ENCODE results near the gene TNFAIP2. TPM values are rescaled to one million over a fixed set of nuclear protein-coding genes. Genes with fewer than 3 reads are reported as not detected.
"Not testable (repeated sequence)": the region's sequence is repeated elsewhere in the genome, so short reads cannot be mapped to it uniquely, and the experiment has no call there.

The TNFAIP2 gene
- total RNA-seq, 1 donor from 2014 or later: 73.4 TPM

DNA sequence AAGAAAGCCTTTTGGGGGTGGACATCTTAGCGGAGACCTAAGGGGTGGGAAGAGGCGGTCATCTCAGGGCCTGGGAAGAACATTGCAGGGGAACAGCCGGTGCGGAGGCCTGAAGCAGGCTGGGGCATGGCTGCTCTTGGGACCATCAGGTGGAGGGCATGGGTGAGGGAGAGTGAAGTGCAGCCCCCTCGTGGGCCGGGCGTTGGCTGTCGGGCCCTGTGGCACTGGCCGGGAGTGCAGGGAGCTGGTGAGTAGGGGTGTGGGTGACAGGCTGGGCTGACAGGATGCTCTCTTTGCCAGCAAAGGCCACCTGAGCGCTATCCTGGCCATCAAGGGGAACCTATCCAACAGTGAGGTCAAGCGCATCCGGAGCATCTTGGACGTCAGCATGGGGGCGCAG lies 11.7 kb downstream of the TNFAIP2 start:
- no peak for DNase-seq

DNA sequence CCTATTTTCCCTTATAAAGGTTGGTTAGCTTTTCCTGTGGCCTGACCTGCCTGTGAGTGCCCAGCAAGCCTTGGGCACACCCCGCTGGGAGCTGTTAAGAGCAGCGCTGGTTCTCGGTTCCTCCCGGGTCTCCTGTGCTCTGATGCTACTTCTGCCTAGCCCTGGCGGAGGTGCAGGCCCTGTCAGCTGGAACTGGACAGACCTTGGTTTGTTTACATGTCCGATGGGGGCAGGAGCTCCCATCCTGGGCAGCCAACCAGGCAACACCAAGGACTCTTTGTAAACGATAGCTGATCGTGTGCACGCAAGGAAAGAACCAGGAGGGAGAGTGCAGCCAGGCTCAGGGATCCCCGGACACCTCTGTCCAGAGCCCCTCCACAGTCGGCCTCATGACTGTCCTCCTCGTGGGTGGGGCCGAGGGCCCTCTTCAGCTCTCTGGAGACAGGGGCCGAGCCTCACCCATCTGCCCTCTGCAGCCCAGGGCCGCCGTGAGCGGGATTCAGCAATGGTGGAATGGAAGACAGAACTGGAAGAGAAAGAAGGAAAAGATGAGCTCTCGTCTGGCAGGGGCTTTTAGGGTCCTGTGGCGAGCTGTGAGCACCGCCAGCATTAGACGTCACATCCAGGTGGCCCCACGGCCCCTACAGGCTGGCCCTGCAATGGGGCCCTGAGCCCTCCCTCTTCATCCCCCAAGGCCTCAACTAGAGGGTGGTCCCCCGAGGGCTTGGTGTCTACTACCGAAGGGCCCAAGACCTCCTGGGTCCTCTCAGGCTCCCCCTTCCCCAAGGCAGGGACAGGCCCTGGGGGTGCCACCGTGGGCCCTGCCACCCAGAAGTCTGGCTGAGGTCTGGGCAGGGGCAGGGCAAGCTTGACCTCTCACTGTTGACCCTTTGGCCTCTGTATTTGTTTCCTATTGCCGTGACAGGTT lies 12.3 kb downstream of the TNFAIP2 start:
- DNase-seq: no peak

DNA sequence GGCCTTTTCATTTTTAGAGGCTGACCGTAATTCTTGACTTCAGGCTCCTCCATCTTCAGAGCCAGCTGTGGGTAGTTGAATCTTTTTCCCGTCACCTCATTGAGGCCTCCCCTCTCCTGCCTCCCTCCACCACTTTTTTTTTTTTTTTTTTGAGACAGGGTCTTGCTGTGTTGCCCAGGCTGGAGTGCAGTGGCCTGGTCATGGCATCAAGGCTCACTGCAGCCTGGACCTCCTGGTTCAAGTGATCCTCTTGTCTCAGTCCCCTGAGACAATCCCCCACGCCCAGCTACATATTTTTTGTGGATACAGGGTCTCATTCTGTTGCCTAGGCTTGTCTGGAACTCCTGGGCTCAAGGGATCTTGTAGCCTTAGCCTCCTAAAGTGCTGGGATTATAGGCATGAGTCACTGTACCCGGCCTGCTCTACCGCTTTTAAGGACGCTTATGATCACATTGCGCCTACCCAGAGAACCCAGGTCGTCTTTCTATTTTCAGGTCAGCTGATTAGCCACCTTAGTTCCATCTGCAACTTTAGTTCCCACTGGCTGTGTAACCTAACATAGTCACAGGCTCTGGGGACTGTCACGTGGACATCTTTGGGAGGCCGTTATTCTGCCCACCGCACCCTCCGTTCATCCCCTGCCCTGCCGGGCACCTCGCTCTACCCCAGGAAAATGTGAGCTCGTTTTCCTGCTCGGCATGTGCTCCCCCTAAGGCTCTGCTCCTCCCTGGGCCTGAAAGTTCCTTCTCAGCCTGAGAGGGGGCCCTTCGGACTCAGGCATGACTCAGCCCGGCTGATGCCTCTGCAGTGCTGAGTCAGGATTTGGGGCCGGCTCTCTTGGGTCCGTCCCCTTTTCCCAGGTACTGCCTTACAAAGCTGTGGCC lies 13.4 kb downstream of the TNFAIP2 start:
- peak; percentile 51 for DNase-seq

DNA sequence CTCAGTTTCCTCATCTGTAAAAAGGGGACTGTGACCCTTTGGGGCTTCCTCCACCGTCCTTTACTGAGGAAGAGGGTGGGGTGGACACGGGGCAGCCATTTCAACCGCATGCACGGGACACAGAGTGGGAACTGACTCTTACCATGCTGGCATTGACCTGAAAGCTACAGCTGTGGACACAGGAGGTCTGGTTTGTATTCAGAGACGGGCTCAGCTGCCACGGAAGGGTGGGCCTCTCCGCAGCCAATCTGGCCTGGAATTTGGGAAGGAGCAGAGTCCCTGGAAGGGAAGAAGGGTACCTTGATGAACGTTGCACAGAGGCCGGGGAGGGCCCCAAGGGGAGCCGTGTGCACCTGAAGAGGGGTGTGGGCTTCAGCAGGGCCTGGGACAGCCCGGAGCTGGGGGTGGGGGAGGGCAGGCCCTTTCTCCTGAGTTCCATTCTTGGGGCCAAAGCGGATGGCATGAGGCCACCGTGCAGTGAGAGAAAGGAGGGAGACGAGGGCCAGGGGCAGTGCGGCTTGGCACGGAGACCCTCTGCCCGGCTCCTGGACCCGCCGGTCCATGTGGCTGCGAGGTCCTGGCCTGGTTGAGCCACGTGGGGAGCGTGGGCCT lies 14.5 kb downstream of the TNFAIP2 start:
- peak; percentile 49 for DNase-seq

DNA sequence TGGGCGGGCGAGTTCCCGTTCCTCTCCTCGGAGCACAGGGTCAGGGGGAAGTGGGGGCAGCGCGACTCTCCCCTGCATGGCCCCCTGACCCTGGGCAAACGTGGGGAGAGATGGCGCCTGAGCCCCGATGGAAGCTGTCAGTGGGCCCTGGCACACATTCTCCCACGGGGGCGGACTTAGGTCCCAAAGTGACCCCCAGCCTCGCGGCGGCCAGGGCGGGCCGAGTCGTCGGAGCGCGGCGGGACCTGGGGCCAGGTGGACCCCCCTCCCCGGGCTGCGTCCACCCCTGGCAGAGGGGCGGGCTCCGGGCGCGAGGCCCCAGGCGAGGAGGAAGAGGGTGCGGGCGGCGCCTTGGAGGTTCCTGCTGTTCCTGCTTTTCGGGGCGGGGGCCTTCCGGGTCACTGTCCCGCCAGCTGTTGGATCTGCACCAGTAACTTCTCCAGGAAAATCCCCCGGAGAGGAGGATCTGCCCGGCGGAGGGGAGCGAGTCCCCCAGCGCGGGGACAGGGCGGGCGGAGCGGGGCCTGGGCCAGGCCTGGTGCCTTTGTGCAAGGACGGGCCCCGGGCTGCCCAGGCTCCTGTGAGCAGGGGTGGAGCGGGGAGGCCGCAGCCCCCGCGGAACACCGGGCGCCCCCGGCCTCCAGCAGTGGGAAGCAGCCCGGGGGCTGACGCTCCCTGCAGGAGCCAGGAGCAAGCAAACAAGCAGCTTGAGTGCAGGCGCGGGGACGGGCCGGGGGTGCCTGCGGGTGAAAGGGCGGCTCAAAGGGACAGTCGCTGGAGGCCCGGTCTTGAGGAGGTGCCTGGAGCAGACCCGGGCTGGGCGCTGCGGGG lies 15.3 kb downstream of the TNFAIP2 start:
- no peak for DNase-seq

DNA sequence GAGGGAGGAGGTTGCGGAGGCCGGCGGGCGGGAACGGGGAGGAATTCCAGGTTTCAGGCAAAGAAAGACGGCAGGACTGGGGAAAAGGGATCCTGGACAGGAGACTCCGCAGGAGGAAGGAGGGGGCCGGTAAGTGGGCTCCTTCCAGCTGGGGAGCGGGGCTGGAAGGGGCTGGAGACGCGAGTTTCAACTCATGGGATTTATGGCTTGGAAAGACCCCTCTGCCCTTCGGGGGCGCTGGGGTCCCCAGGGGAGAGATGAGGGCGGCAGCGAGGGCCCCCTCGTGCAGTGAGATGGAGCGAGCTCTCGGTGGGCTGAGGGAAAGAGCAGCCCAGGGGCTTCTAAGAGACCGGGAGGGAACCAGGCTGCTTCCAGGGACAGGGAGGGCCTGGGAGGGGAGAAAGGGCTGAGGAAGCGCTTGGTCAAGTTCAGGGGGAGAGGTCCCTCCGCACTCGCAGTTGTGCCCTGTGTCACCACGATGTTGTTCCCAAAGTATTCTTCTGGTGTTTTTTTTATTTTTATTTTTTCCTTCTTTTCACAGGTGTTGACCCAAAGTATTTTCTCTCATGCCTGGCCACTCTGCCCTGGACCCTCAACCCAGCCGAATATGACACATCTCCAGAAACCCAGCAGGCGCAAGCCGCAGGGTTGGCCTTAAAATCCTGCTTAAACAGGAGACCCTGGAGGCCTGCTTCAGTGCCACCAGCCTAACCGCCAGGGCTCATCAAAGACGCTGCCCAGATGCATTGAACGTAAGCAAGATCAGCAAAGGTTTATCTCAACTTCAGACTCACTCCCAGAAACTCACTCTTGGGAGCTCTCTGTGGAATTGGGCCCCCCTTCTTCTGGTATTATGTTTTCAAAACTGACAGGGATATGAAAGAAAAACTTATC lies 16.1 kb downstream of the TNFAIP2 start:
- DNase-seq: no peak

DNA sequence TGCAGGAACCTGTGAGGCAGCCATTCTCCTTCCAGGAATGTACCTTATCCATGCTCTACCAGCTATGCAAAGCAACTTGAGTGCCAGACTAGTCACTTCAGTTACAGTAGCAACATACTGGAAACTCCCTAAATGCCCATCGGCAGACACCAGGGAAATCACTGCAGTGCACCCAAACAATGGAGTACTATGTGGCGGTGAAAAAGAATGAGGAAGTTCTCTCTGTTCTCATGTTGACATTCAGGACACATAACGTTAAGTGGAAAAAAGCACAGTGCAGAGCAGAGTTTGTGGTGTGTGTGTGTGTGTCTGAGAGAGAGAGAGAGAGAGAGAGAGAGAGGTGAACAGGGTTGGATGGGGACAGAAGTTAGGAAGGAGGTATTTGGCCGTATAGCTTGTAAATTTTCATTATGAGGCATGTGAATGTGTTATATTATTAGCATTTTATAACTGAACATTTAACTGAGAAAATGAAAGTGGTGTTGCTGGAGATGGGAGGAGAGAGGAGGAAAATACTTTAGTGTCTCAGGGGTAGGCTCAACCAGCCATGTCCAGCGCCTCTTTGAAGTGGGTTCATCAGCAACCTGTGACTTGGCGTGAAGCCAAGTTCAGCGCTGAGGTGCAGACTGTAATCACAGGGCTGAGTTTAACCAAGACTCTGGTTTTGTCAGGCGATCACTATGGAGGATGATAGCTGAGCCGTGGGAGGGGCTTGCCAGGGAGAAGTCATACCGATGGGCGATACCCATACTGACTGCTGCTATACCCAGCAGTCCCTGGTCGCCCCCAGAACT lies 17.3 kb downstream of the TNFAIP2 start:
- DNase-seq: no peak

DNA sequence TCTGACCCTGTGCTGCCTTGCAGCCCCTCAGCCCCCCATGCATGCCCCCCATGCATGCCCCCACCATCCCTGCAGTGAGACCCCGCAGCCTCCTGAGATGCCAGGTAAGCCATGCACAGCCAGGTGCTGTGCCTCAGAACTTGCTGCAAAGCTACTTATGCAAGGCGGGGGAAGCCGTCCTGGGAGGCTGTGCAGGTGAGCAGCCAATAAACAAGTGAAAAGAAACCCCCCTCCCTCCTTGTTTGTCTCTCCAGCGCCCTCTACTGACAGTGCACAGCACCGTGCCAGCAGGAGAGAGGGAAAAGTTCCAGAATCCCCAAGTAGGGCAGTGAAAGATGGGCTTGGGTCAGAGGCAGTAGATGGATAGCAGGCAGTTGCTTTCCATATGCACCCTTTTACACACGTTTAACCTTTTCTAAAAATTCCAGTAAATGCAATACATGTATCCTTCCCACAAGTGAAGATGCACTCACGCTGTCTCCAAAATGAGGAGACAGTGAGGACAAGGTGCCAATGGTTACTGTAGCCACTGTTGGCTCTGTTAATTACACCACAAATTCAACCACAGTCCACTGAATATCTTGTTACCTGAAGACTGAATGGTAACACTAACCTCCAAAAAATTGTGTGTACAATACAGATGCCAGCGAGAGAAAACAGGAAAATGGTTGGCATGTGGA lies 18.0 kb downstream of the TNFAIP2 start:
- DNase-seq: peak; percentile 44

DNA sequence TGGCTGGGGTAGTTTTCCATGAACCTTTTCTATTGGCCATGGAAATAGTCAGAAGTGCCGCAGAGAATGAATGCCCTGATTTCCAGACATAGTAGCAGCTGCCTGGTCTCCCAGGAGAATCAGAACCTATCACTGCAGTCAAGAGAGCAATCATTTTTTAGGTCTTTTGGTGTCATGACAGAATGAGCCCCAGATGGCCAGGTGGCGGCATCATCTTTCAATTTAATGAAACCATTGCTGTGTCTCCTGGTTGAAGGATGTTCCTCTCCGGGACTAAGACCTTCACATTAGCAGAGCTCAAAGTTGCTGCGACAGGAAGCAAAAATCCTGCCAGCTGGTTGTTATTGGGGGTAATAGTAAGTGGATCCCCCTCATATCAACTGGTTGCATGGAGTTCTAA lies 18.8 kb downstream of the TNFAIP2 start:
- DNase-seq: no peak

DNA sequence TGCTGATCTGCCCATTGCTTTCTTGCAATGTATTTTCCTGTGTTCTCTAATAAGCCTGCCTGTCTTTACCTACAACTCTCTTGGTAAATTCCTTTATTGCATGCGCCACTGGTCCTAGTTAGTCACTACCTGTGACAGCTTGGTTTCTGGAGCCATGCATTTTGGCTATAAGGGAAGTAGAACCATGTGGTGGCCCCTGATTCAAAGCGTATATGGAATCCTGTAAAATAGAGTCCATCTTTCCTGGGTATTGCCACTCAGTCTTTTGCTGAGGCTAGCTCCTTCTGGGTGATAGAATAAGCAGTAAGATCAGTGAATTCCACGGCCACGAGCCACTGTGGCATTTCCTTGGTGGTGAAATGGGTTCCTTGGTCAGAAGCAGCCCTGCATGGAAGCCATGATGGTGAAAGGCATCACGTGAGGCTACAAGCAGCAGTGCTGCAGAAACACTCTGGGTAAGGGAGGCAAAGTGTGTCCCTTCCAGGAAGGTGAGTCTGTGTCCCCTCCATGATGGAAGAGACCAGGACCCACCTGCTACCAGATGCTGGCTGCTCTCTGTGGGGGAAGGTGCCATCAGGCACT lies 19.6 kb downstream of the TNFAIP2 start:
- no peak for DNase-seq

DNA sequence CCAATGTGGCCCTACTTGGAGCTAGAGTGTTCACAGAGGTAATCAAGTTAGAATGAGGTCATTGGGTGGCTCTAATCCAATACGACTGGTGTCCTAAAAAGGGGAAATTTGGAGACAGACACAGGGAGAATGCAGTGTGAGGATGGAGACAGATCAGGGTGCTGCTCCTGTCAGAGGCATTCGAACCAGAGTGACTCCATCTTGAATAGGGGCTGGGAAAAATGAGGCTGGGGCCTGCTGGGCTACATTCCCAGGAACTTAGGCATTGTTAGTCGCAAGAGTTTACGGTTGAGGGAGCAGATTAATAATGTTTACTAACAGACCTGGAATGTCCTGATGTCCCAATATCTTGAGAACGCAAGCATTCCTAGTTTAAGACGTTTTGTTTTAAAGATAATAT lies 20.2 kb downstream of the TNFAIP2 start:
- DNase-seq: no peak

DNA sequence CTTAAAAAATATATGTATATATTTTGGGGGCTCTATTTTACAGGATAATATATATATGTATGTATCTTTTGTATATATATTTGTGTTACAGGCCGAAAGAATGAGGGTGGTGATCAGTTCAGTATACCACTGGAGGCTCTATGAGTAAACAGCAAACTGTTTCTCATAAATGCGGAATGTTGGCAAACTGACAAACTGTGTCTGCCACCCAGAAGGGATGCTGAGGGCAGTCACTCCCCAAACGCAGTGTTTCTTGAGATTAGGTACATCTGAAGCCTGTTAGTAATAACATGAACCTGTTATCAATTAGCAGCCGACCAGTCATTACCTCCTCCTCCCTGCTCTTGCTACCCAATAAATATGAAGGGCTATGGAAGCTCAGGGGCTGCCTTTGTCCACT lies 20.8 kb downstream of the TNFAIP2 start:
- no peak for DNase-seq

DNA sequence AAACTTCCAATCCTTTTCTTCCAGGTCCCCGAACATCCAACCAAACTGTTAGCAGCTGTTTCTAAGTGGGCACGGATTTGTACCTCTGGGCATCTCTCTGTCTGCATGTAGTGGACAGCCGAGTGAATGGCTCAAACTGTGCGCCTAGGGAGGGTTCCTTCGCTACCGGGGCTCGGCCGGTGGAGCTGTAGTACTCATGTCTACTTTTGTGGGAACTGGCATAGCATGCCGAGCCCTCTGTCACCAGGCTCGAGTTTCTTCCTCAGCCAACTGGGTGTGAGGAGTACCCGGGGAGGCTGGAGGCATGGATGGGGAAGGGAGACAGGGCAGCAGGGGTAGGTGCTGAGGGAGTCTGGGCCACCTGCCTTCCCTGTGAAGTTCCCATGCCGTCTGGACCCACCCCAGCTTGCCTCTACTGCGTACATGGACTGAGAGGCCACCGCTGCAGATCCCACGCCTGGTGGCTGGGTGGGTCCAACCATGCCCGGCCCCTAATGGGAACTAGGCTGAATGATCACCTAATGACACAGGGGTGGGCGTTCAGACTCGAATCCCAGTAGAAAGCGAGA lies 23.0 kb downstream of the TNFAIP2 start:
- DNase-seq: no peak

DNA sequence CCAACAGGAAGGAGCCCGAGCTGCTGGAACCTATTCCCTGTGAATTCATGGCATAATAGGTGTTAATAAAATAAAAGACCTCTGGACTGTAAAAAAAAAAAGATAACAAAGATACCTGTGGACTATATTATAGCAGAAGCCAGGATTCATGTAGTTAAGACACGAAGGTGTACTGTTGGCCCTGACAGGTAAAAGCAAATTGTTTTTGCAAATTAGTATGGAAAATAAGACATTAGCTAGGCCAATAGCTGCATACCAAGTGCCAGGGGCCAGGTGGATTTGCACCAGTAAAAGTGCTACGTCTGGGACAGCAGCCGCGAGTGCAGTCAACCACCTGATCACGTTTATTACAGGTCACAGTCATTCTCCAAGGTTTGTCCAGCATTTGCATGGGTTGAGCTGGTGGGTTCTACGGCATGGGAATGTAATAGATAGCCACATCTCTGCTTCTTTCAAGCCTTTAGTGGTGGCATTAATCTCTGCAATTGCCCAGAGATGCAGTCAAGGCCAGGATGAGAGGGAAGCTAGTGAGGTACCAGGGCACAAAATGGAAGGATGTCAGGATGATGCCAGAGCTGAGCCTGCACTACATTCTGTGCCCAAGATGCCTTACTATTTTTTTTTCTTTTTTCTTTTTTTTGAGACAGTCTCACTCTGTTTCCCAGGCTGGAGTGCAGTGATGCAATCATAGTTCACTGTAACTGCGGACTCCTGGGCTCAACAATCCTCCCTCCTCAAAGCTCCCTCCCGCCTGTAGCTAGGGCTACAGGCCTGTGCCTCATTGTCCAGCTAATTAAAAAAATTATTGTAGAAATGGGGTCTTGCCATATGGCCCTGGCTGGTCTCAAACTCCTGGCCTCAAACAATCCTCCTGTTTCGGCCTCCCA lies 26.3 kb downstream of the TNFAIP2 start:
- no peak for DNase-seq

DNA sequence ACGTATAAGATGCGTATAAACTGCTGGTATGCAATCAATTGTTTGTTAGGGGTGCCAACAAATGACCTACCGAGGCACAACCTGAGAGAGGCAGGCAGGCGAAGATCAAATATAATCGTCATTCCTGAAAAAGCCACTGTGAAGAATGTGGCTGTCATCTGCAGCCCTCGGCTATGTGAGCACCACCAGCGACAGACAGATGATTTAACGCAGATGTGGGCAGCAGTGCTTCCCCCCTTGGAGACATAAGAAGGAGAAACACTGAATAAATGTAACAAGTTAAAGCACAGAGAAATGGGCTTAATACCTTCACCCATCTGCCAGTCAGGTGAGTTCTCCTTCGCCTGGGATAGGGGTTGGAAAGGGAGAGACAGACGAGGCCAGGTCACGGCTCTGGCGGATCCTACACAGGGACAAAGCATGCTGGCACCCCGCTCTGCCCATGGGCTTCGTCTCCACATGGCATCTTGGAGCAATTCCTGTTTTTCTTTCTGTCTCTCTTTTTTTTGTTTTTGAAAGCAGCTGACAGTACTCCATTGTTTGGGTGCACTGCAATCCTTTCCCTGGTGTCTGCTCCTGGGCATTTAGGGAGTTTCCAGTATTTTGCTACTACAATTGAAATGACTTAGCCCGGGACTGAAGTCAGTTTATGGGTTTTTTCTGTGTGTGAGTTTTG lies 28.1 kb downstream of the TNFAIP2 start:
- no peak for DNase-seq

DNA sequence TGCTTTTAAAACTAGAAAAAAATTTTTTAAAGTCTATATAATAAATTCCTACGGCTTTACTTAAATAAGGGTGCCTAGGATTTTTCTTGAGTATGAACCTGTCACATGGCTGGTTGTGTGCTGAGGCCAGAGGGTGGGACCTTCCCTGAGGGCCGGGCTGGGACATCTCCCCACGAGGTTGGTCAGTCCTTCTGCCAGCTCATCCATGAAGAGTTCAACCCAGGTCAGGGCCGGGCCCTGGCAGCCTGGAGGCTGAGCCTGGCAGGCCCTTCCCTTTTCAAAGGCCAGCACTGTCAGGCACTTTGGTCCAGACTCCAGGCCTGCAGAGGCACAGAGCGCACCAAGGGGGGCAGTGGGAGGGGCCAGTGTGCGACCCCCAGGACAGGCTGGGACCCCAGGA lies 31.7 kb downstream of the TNFAIP2 start:
- DNase-seq: no peak

DNA sequence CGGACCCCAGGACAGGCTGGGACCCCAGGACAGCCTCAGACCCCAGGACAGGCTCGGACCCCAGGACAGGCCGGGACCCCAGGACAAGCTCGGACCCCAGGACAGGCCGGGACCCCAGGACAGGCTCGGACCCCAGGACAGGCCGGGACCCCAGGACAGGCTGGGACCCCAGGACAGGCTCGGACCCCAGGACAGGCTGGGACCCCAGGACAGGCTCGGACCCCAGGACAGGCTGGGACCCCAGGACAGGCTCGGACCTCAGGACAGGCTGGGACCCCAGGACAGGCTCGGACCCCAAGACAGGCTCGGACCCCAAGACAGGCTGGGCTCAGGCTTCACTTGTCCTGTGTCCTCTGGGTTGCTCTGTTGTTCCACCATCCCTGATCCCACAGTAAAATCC lies 32.2 kb downstream of the TNFAIP2 start:
- DNase-seq: not testable (repeated sequence)

All from tongue (tissue), 2 donors.